GM12878 (cell line): ENCODE measurements around the gene NUDT16L1. TPM values are rescaled to one million over a fixed set of nuclear protein-coding genes. Genes with fewer than 3 reads are reported as not detected.

Experiments
- ATAC-seq: fragments of 200-7000 bp; cut with Tn5 transposase; 3 replicates; pipeline ENCODE4 v1.9.1; 2020; ENCODE audit warnings: mild to moderate bottlenecking, moderate library complexity
- BruUV-seq: library from RNA; stranded (reverse); fragments of 400-500 nt; replicated peaks from 2 replicates; lab custom pipeline; 2021; lab: Mats Ljungman, UMichigan
- CTCF ChIA-PET: fragments of 300-600 bp; sonication (Branson Sonifier 250); formaldehyde crosslinking; extraction: SDS; loops from one replicate; lab custom pipeline; 2021; ENCODE audit warnings: inconsistent platforms; lab: Yijun Ruan, JAX
- POLR2A ChIA-PET: fragments of 350-600 bp; formaldehyde crosslinking; extraction: SDS; loops from one replicate; lab custom pipeline; 2021; ENCODE audit warnings: inconsistent platforms; lab: Charles Lee
- RAD21 ChIA-PET: fragments of 300-600 bp; sonication (Branson Sonifier 250); formaldehyde crosslinking; loops from one replicate; lab custom pipeline; 2023; ENCODE audit warnings: antibody characterized with exemption; ENCODE audit not compliant: unreplicated experiment; lab: Charles Lee
- SMC1A ChIA-PET: fragments of 300-600 bp; sonication (Branson Sonifier 250); formaldehyde crosslinking; loops from one replicate; lab custom pipeline; 2023; ENCODE audit not compliant: unreplicated experiment, uncharacterized antibody; lab: Charles Lee
- DNase-seq: peaks from one replicate; pipeline ENCODE4 v3.0.0-alpha.2; 2011; ENCODE audit warnings: low read depth, low spot score
- FAIRE-seq: peaks from 3 replicates; lab custom pipeline; 2011; peaks lifted over from hg19 to GRCh38; lab: Jason Lieb, UNC
- H2AFZ ChIP-seq: 2 replicates; pipeline ENCODE4 v1.6.0; 2011; ENCODE audit warnings: low read depth, low read length, control low read depth; ENCODE audit not compliant: control insufficient read depth
- H3K27ac ChIP-seq: 2 replicates; pipeline ENCODE4 v1.5.1; 2011; ENCODE audit warnings: control low read depth; ENCODE audit not compliant: control insufficient read depth, insufficient read depth
- H3K27me3 ChIP-seq, 2 experiments: replicated peaks in 1 of 2; 2 replicates each; pipeline versions ENCODE4 v1.6.0 to v1.6.1; 2011; ENCODE audit warnings: low read length in 1 of 2; ENCODE audit not compliant: control insufficient read depth in 2 of 2, insufficient read depth in 2 of 2
- H3K36me3 ChIP-seq, 2 experiments: 2 replicates each; pipeline ENCODE4 v1.5.1; 2011; ENCODE audit warnings: low read length in 1 of 2; ENCODE audit not compliant: control insufficient read depth in 2 of 2, insufficient read depth in 2 of 2
- H3K4me1 ChIP-seq: 2 replicates; pipeline ENCODE4 v1.6.1; 2011; ENCODE audit warnings: mild to moderate bottlenecking, low read length, moderate library complexity, mixed read lengths; ENCODE audit not compliant: control insufficient read depth, insufficient read depth
- H3K4me2 ChIP-seq: 2 replicates; pipeline ENCODE4 v1.6.0; 2011; ENCODE audit warnings: control low read depth; ENCODE audit not compliant: control insufficient read depth, insufficient read depth
- H3K4me3 ChIP-seq: fragments of 200-600 bp; sonication (generic); 2 replicates; pipeline ENCODE4 v1.5.1; 2016
- H3K79me2 ChIP-seq: 2 replicates; pipeline ENCODE4 v1.6.0; 2011; ENCODE audit warnings: low read length; ENCODE audit not compliant: control insufficient read depth, insufficient read depth
- H3K9ac ChIP-seq: 2 replicates; pipeline ENCODE4 v1.8.0; 2011; ENCODE audit warnings: low read length, control low read depth, mixed read lengths; ENCODE audit not compliant: control insufficient read depth, insufficient read depth
- H3K9me3 ChIP-seq: replicated peaks from 3 replicates; pipeline ENCODE4 v1.5.1; 2011; ENCODE audit warnings: mild to moderate bottlenecking, low read length; ENCODE audit not compliant: control insufficient read depth, insufficient read depth
- H4K20me1 ChIP-seq: 2 replicates; pipeline ENCODE4 v1.6.0; 2011; ENCODE audit not compliant: control insufficient read depth, insufficient read depth
- CREM ChIP-seq: IDR thresholded peaks from 2 replicates; pipeline ENCODE4 v1.6.1; 2014; ENCODE audit warnings: antibody characterized with exemption, low read depth
- E2F8 ChIP-seq: fragments of 450-650 bp; IDR thresholded peaks from 2 replicates; pipeline ENCODE4 v1.6.1; 2018; ENCODE audit warnings: mild to moderate bottlenecking, low read depth, moderate library complexity; ENCODE audit not compliant: partially characterized antibody
- EZH2 ChIP-seq: IDR thresholded peaks from 2 replicates; pipeline ENCODE4 v1.6.1; 2012; ENCODE audit warnings: low read depth, mild to moderate bottlenecking, control low read depth, inconsistent platforms, low read length, borderline replicate concordance; ENCODE audit not compliant: control insufficient read depth
- IRF3 ChIP-seq: fragments of 450-650 bp; IDR thresholded peaks from 2 replicates; pipeline ENCODE4 v1.6.1; 2014; ENCODE audit warnings: mild to moderate bottlenecking
- NFXL1 ChIP-seq: fragments of 450-650 bp; IDR thresholded peaks from 2 replicates; pipeline ENCODE4 v1.6.1; 2017; ENCODE audit warnings: antibody characterized with exemption, mild to moderate bottlenecking, borderline replicate concordance
- NR2C2 ChIP-seq: IDR thresholded peaks from 2 replicates; pipeline ENCODE4 v1.6.1; 2011; ENCODE audit warnings: borderline replicate concordance, low read depth; ENCODE audit not compliant: control insufficient read depth, insufficient read length
- PAX5 ChIP-seq: IDR thresholded peaks from 2 replicates; pipeline ENCODE4 v1.6.1; 2011; ENCODE audit warnings: low read depth, low read length, borderline replicate concordance
- SP1 ChIP-seq: IDR thresholded peaks from one replicate; pipeline ENCODE4 v1.6.1; 2011; ENCODE audit warnings: low read depth, low read length
- STAT1 ChIP-seq: fragments of 450-650 bp; conservative IDR thresholded peaks from 2 replicates; pipeline ENCODE4 v1.6.1; 2014; ENCODE audit warnings: antibody characterized with exemption, mild to moderate bottlenecking
- ZNF687 ChIP-seq: fragments of 450-650 bp; IDR thresholded peaks from 2 replicates; pipeline ENCODE4 v1.6.1; 2017; ENCODE audit warnings: mild to moderate bottlenecking, moderate library complexity
- WGBS: methylation state at CpG from one replicate; pipeline ENCODE4 v1.1.6; 2016; ENCODE audit warnings: low lambda C conversion rate; ENCODE audit not compliant: insufficient replicate concordance, insufficient coverage; ENCODE audit errors: missing lambda C conversion rate; 5-methylcytosine and 5-hydroxymethylcytosine counted together
- in situ Hi-C: fragments of 300-500 bp; cut with MboI; formaldehyde crosslinking; loops from 9 replicates; pipeline ENCODE4 v1.14.3; 2018; ENCODE audit warnings: mixed read lengths
- intact Hi-C: fragments of 100-400 bp; cut with micrococcal nuclease; formaldehyde crosslinking; loops from one replicate; pipeline ENCODE4 v1.14.2; 2022; ENCODE audit not compliant: unreplicated experiment
- polyA plus RNA-seq, 11 experiments: library from polyadenylated mRNA; depleted of rRNA in 4 of 11; unstranded in 6 of 11; stranded (reverse) in 5 of 11; fragments of >200 nt; fragmentation: Nextera tagmentation in 4 of 11; fragmentation: Illumina TruSeq in 1 of 11; extraction: Ambion mirVana in 4 of 11; extraction: Trizol in 1 of 11; gene quantifications; 1 replicate in 1 of 11; 2 replicates in 10 of 11; pipeline versions ENCODE4 v1.2.1 to v1.2.3, GENCODE V29; 2011 to 2016; ENCODE audit warnings: inconsistent platforms in 2 of 11, missing spikeins in 2 of 11, low read depth in 1 of 11
- total RNA-seq, 4 experiments: library from RNA; depleted of rRNA in 3 of 4; stranded (reverse); fragments of >200 nt in 3 of 4; fragmentation: Illumina TruSeq in 1 of 4; extraction: Trizol in 1 of 4; gene quantifications; 2 replicates each; pipeline versions ENCODE4 v1.2.1 to v1.2.3, GENCODE V29; 2013 to 2021

NUDT16L1 gene
- total and polyA plus RNA-seq, 10 of the 15 experiments (the other 5 are each of a cell fraction or from before 2014, with no cell fraction given), result 1.4 to 77.7 (median 28.9) TPM

GRCh38 chr16:4709481-4709880 lies 16.1 kb downstream of the NUDT16L1 start (continued):
- no peak for TF ChIP-seq SP1

- POLR2A ChIA-PET, result interaction anchor here (0.6 kb wide), 1 partner anchor 132 kb away, joined by 3 read pairs; no protein-coding TSS in a partner anchor
- ATAC-seq, result no peak
- intact Hi-C loops, result no loop called here
- no peaks in the 10 kb centered on the region for H3K27me3 ChIP-seq
- RAD21 ChIA-PET, result no interaction called here
- H3K27ac ChIP-seq, result no peak overlapping the region
- H3K4me2 ChIP-seq, result no peak overlapping the region
- H2AFZ ChIP-seq, result no peak overlapping the region
- H3K79me2 ChIP-seq, result no peaks in the 10 kb centered on the region
- in situ Hi-C loops, result no loop called here
- no peak overlapping the region for H3K4me3 ChIP-seq
- FAIRE-seq, result no peak
- no TSS peak for BruUV-seq
- H3K4me1 ChIP-seq, result peaks cover 6% of the 10 kb centered on the region; the same call in 1 of the 2 replicates
- no peak for DNase-seq
- CTCF ChIA-PET, result no interaction called here
- no peaks in the 10 kb centered on the region for H3K9me3 ChIP-seq
- TF ChIP-seq E2F8, result no peak
- TF ChIP-seq NFXL1, result no peak
- no peak for TF ChIP-seq EZH2
- no peak for TF ChIP-seq PAX5
- no peak for TF ChIP-seq IRF3
- no peak for TF ChIP-seq ZNF687
- no peak for TF ChIP-seq NR2C2
- no peak for TF ChIP-seq CREM
- TF ChIP-seq STAT1, result no peak
- peaks cover 0 to 4% of the 10 kb centered on the region in 2 experiments; a peak in 3 of 4 replicates for H3K36me3 ChIP-seq
- WGBS, result 89% methylated on average over 18 of the region's 18 CpGs
- SMC1A ChIA-PET, result interaction anchor here (1.1 kb wide), 1 partner anchor 9 kb away, joined by 3 read pairs; no protein-coding TSS in a partner anchor
- H4K20me1 ChIP-seq, result no peaks in the 10 kb centered on the region
- H3K9ac ChIP-seq, result no peak overlapping the region
Observed at GRCh38 chr16:4713663-4714501, 20.5 kb downstream of the NUDT16L1 start.
